Endothelial cell of umbilical vein (primary cell): ENCODE data around the gene TMEM176A. TPM values are rescaled to one million over a fixed set of nuclear protein-coding genes. Genes with fewer than 3 reads are reported as not detected.

Experiments
- BruUV-seq: library from RNA; stranded (reverse); fragments of 400-500 nt; replicated peaks from 2 replicates; lab custom pipeline; 2021; lab: Mats Ljungman, UMichigan
- CTCF ChIA-PET: fragments of 300-600, 350-600 bp; sonication (Branson Sonifier 250); formaldehyde crosslinking; loops from one replicate; lab custom pipeline; 2021; ENCODE audit warnings: antibody characterized with exemption, inconsistent platforms; lab: Charles Lee
- POLR2A ChIA-PET: fragments of 300-600, 350-600 bp; sonication (Branson Sonifier 250); formaldehyde crosslinking; loops from one replicate; lab custom pipeline; 2021; ENCODE audit warnings: antibody characterized with exemption, inconsistent platforms; lab: Charles Lee
- DNase-seq: peaks from one replicate; pipeline ENCODE4 v3.0.0-alpha.2; 2011; ENCODE audit warnings: low read depth, low spot score
- FAIRE-seq: peaks from 2 replicates; lab custom pipeline; 2011; peaks lifted over from hg19 to GRCh38; lab: Jason Lieb, UNC
- H2AFZ ChIP-seq: 2 replicates; pipeline ENCODE4 v1.6.0; 2012; ENCODE audit warnings: low read depth, low read length, control low read depth, inconsistent platforms
- H3K27ac ChIP-seq: 2 replicates; pipeline ENCODE4 v1.5.1; 2011; ENCODE audit warnings: low read depth, mild to moderate bottlenecking, control low read depth, low read length, moderate library complexity; ENCODE audit not compliant: insufficient read depth
- H3K27me3 ChIP-seq, 2 experiments: 2 replicates each; pipeline versions ENCODE4 v1.6.0 to v1.6.1; 2011; ENCODE audit warnings: low read length in 2 of 2, mixed read lengths in 1 of 2; ENCODE audit not compliant: control insufficient read depth in 2 of 2, insufficient read depth in 2 of 2
- H3K36me3 ChIP-seq, 2 experiments: 2 replicates in 1 of 2; 3 replicates in 1 of 2; pipeline ENCODE4 v1.5.1; 2011; ENCODE audit warnings: low read length in 2 of 2, mild to moderate bottlenecking in 1 of 2, moderate library complexity in 1 of 2; ENCODE audit not compliant: control insufficient read depth in 2 of 2, insufficient read depth in 2 of 2; ENCODE audit errors: extremely low read depth in 1 of 2
- H3K4me1 ChIP-seq: 3 replicates; pipeline ENCODE4 v1.5.1; 2011; ENCODE audit warnings: mild to moderate bottlenecking, low read length; ENCODE audit not compliant: control insufficient read depth, insufficient read depth; ENCODE audit errors: extremely low read depth
- H3K4me2 ChIP-seq: 2 replicates; pipeline ENCODE4 v1.6.1; 2011; ENCODE audit warnings: low read length, control low read depth, mixed read lengths; ENCODE audit not compliant: insufficient read depth
- H3K4me3 ChIP-seq, 3 experiments: fragments of 200-600 bp in 1 of 3; sonication (generic), shearing (Covaris generic) in 1 of 3; replicated peaks in 1 of 3; 2 replicates each; pipeline ENCODE4 v1.5.1; 2011 to 2016; ENCODE audit warnings: control low read depth in 3 of 3, low read length in 3 of 3, mild to moderate bottlenecking in 2 of 3, inconsistent platforms in 1 of 3, low read depth in 1 of 3, moderate library complexity in 1 of 3; ENCODE audit not compliant: insufficient read depth in 1 of 3
- H3K79me2 ChIP-seq: 2 replicates; pipeline ENCODE4 v1.6.0; 2012; ENCODE audit warnings: low read length, inconsistent platforms; ENCODE audit not compliant: control insufficient read depth, insufficient read depth
- H3K9ac ChIP-seq: replicated peaks from 2 replicates; pipeline ENCODE3; 2011; ENCODE audit warnings: low read length, control low read depth; ENCODE audit not compliant: insufficient read depth; ENCODE audit errors: extremely low read depth
- H3K9me1 ChIP-seq: replicated peaks from 3 replicates; pipeline ENCODE4 v1.6.0; 2011; ENCODE audit warnings: mild to moderate bottlenecking, low read length; ENCODE audit not compliant: control insufficient read depth, insufficient read depth; ENCODE audit errors: extremely low read depth
- H3K9me3 ChIP-seq: replicated peaks from 2 replicates; pipeline ENCODE4 v1.5.1; 2012; ENCODE audit warnings: low read length, inconsistent platforms; ENCODE audit not compliant: control insufficient read depth, insufficient read depth
- H4K20me1 ChIP-seq: replicated peaks from 2 replicates; pipeline ENCODE3; 2011; ENCODE audit warnings: mild to moderate bottlenecking, low read length; ENCODE audit not compliant: control insufficient read depth, insufficient read depth; ENCODE audit errors: extremely low read depth
- CTCF ChIP-seq, 2 donors: IDR thresholded peaks; 1 replicate in 1 of 2; 2 replicates in 1 of 2; pipeline ENCODE4 v1.5.1; 2011; ENCODE audit warnings: low read length in 2 of 2, mild to moderate bottlenecking in 2 of 2, moderate library complexity in 2 of 2, control low read depth in 1 of 2, inconsistent platforms in 1 of 2, low read depth in 1 of 2; ENCODE audit not compliant: insufficient read depth in 1 of 2; ENCODE audit errors: extremely low read depth in 1 of 2
- EZH2 ChIP-seq: IDR thresholded peaks from 2 replicates; pipeline ENCODE4 v1.6.1; 2012; ENCODE audit warnings: borderline replicate concordance, low read depth, mild to moderate bottlenecking, moderate library complexity, low read length, inconsistent platforms; ENCODE audit not compliant: severe bottlenecking
- FOS ChIP-seq: IDR thresholded peaks from 2 replicates; pipeline ENCODE4 v1.6.1; 2011; ENCODE audit warnings: mild to moderate bottlenecking, low read length, moderate library complexity, borderline replicate concordance; ENCODE audit not compliant: insufficient read depth
- GATA2 ChIP-seq: IDR thresholded peaks from 2 replicates; pipeline ENCODE4 v1.7.0; 2011; ENCODE audit warnings: low read depth, mild to moderate bottlenecking, moderate library complexity, mixed read lengths, low read length; ENCODE audit not compliant: insufficient read length, insufficient read depth
- JUN ChIP-seq: IDR thresholded peaks from 2 replicates; pipeline ENCODE4 v1.6.1; 2011; ENCODE audit warnings: borderline replicate concordance, low read depth; ENCODE audit not compliant: insufficient read length, insufficient read depth
- MAX ChIP-seq: IDR thresholded peaks from 2 replicates; pipeline ENCODE4 v1.6.1; 2011; ENCODE audit not compliant: insufficient read depth, insufficient read length
- MYC ChIP-seq: IDR thresholded peaks from one replicate; pipeline ENCODE4 v1.6.1; 2011; ENCODE audit warnings: mild to moderate bottlenecking, low read depth, low read length
- POLR2A ChIP-seq: IDR thresholded peaks from 2 replicates; pipeline ENCODE4 v1.6.1; 2012; ENCODE audit warnings: low read depth, mild to moderate bottlenecking, control low read depth, low read length
- POLR2AphosphoS5 ChIP-seq: IDR thresholded peaks from 2 replicates; pipeline ENCODE4 v1.6.1; 2012; ENCODE audit warnings: low read depth, mild to moderate bottlenecking, control low read depth, low read length, moderate library complexity; ENCODE audit not compliant: insufficient read depth
- dilution Hi-C: fragments of 300-500 bp; cut with MboI; formaldehyde crosslinking; loops from one replicate; pipeline ENCODE4 v1.15.0; 2019; ENCODE audit warnings: low sequenced_read_pairs; ENCODE audit not compliant: extremely low pct_ligation_motif_present
- intact Hi-C: fragments of 100-400 bp; cut with micrococcal nuclease; formaldehyde crosslinking; loops from one replicate; pipeline ENCODE4 v1.10.0; 2022
- polyA plus RNA-seq, 4 experiments: library from polyadenylated mRNA; depleted of rRNA in 3 of 4; stranded (reverse) in 3 of 4; unstranded in 1 of 4; fragments of >200 nt; gene quantifications; 2 replicates each; pipeline versions ENCODE4 v1.2.1 to v1.2.3, GENCODE V29; 2011 to 2012; ENCODE audit warnings: missing spikeins in 1 of 4
- total RNA-seq: library from RNA; stranded (reverse); gene quantifications from 2 replicates; pipeline ENCODE4 v1.2.3, GENCODE V29; 2021

The TMEM176A gene
- total and polyA plus RNA-seq, 2 donors (not counting 3 experiments of a cell fraction or from before 2014, with no cell fraction given), result not detected

- Histone ChIP-seq H2AFZ (no peak overlapping the region), H3K9me1 (no peaks in the 10 kb centered on the region), H3K27ac (no peak overlapping the region), H3K79me2 (no peaks in the 10 kb centered on the region), H4K20me1 (no peaks in the 10 kb centered on the region), H3K36me3 (no peaks in the 10 kb centered on the region), H3K27me3 (peaks cover 2 to 5% of the 10 kb centered on the region in 2 experiments), H3K9ac (no peak overlapping the region), H3K9me3 (no peaks in the 10 kb centered on the region), H3K4me3 (no peak overlapping the region), H3K4me1 (no peaks in the 10 kb centered on the region), H3K4me2 (no peak overlapping the region)
- FAIRE-seq (no peak), DNase-seq (no peak)
- no TSS peak for BruUV-seq
- dilution Hi-C loops, result no loop called here
- ChIA-PET POLR2A (no interaction called here), CTCF (interaction anchor here (1.0 to 1.5 kb wide), 2 partner anchors 14 to 41 kb away, joined by 3 read pairs; no protein-coding TSS in a partner anchor)
- TF ChIP-seq MAX, result no peak
- TF ChIP-seq POLR2A, result no peak
- no peak for TF ChIP-seq CTCF (IDR thresholded peaks at IDR 0.05; ENCODE audit: extremely low read depth in 1 of 2, insufficient read depth in 1 of 2, low read depth in 1 of 2, low read length in 2 of 2)
- no peak for TF ChIP-seq GATA2
- no peak for TF ChIP-seq MYC
- TF ChIP-seq EZH2, result no peak
- TF ChIP-seq POLR2AphosphoS5, result no peak
- TF ChIP-seq JUN, result no peak
- no peak for TF ChIP-seq FOS
- intact Hi-C loops, result no loop called here
Observed at GRCh38 chr7:150835019-150835418, 34.5 kb downstream of the TMEM176A start.
